HUES64 (cell line): ENCODE results near the gene MPDZ.

Experiments used
- H3K27ac ChIP-seq: 2 replicates; pipeline ENCODE4 v1.7.0; 2013; ENCODE audit warnings: low read depth, low read length, inconsistent platforms
- H3K27me3 ChIP-seq: 2 replicates; pipeline ENCODE4 v1.6.1; 2013; ENCODE audit warnings: mild to moderate bottlenecking, low read length; ENCODE audit not compliant: insufficient read depth
- H3K36me3 ChIP-seq: 2 replicates; pipeline ENCODE4 v1.6.1; 2013; ENCODE audit warnings: mild to moderate bottlenecking, low read length; ENCODE audit not compliant: insufficient read depth
- H3K4me1 ChIP-seq: 2 replicates; pipeline ENCODE4 v1.6.1; 2013; ENCODE audit warnings: mild to moderate bottlenecking, low read length, moderate library complexity; ENCODE audit not compliant: insufficient read depth
- H3K4me3 ChIP-seq: 2 replicates; pipeline ENCODE4 v1.5.1; 2013; ENCODE audit warnings: mild to moderate bottlenecking, low read length, moderate library complexity
- H3K9ac ChIP-seq: 2 replicates; pipeline ENCODE4 v1.6.1; 2013; ENCODE audit warnings: mild to moderate bottlenecking, low read depth, low read length
- H3K9me3 ChIP-seq: 2 replicates; pipeline ENCODE4 v1.6.1; 2013; ENCODE audit warnings: low read depth, low read length; ENCODE audit not compliant: insufficient read depth
- WGBS: fragments of 150-250, 120-280 bp; methylation state at CpG from one replicate; pipeline ENCODE4 v1.1.7; 2013; ENCODE audit warnings: missing lambda C conversion rate; 5-methylcytosine and 5-hydroxymethylcytosine counted together

The MPDZ gene

DNA sequence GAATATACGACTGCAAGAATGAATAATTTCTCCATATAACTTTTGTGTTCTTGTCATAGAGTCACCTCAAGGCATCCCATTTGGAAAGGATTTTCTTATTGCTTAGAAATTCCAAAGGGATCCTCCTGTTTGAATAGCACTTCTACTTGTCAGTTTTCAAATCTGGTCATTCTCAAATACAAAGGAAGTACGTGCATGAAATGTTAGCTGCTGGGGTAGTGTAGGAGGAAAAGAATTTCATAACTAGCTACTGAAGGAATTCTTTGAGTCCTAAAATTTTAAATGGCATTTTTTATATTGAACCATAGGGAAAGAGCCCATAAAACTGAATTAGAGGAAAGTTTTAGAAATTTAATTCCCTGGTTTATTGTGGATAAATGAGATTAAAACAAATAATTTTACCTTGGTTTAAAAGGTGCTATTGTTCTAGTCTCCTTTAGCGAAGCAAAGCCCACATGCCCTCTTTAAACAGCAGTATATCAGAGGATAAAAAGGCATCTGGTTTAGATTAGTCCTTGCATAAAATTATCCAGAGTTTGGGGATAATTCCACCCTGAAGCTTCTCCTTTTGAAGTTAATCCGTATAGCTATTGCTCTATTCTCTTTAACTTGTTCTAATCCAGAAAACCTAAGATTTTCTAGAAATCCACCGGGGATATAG is 2.0 kb upstream of the MPDZ start:
- Histone ChIP-seq H3K27ac (no peak overlapping the region), H3K4me3 (no peak overlapping the region), H3K4me1 (peaks cover 17% of the 10 kb centered on the region), H3K9ac (no peak overlapping the region), H3K9me3 (no peaks in the 10 kb centered on the region), H3K36me3 (no peaks in the 10 kb centered on the region), H3K27me3 (no peaks in the 10 kb centered on the region)
- 86% methylated on average over 3 of the region's 5 CpGs for WGBS

DNA sequence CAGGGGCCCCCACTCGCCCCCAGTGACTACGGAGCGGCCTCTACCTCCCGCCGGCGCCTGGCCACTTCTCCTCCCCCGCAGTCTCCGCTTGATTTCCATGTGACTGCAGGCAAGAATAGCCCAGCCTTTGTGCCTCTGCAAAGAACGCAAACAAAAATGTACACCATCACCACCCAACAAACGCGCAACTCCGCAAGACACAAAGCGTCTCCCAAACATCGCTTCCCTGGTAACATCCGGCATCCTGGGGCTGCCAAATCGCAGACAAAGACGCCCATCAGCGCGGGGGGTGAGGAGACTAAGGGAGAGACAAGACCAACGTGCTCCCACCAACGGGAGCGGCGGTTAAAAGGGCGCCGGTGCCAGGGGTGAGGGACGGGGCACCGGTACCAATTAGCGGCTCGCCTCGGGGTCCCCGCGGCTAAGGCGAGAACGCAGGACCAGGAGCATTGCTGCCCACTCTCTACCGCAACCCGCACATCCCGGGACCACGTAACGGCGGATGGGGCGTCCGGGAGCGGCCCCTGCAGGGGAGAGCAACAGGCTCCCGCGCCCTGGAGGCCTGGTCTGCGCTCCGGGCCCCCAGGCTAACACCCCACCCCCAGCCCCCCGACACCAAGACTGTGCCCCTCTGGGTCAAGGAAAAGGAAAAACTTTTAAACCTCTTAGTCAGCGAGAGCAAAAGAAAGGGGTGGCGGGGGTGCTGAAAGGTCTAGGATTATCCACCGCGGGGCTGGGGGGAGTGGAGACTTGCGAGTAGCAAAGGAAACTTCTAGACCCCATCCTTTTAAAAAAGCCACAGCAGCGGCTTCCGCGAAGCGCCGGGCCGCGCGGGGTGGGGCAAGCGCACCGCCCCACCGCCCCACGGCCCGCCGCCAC is 885 bp downstream of the MPDZ start:
- peaks cover 36% of the 10 kb centered on the region for H3K4me1 ChIP-seq
- H3K9ac ChIP-seq, result peak overlapping the region; percentile 88
- H3K36me3 ChIP-seq, result no peaks in the 10 kb centered on the region
- no peaks in the 10 kb centered on the region for H3K9me3 ChIP-seq
- WGBS, result under 1% methylated on average over 51 of the region's 67 CpGs
- H3K4me3 ChIP-seq, result peak overlapping the region; percentile 81
- H3K27me3 ChIP-seq, result no peaks in the 10 kb centered on the region
- H3K27ac ChIP-seq, result peak overlapping the region; percentile 86

DNA sequence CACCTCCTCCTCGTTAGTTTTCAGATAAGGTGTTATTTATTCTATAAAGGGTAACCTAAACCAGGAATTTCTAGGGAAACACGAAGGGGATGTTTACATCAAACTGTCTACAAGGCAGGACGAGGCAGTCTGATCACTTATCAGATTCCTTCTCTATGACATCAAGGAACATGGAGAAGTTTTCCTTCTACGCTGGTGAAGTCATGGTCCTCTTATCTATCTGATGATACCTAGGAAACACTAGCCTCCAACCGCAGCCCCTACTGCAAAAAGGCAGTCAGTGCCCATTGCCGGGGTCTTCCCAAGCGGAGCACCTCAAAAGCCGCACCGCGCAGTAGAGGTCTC is 1.5 kb downstream of the MPDZ start:
- Histone ChIP-seq H3K27me3 (no peaks in the 10 kb centered on the region), H3K4me1 (peaks cover 36% of the 10 kb centered on the region), H3K36me3 (no peaks in the 10 kb centered on the region), H3K9me3 (no peaks in the 10 kb centered on the region), H3K27ac (peak overlapping the region; percentile 86), H3K9ac (peak overlapping the region; percentile 88), H3K4me3 (peak overlapping the region; percentile 81)
- 11% methylated on average over 9 of the region's 10 CpGs for WGBS

- no peaks in the 10 kb centered on the region for H3K36me3 ChIP-seq
- H3K4me3 ChIP-seq, result no peak overlapping the region
- H3K9me3 ChIP-seq, result no peaks in the 10 kb centered on the region
- 82% methylated on average over 4 of the region's 4 CpGs for WGBS
- no peak overlapping the region for H3K9ac ChIP-seq
- no peak overlapping the region for H3K27ac ChIP-seq
- peaks cover 43% of the 10 kb centered on the region for H3K4me1 ChIP-seq
- H3K27me3 ChIP-seq, result no peaks in the 10 kb centered on the region
Measured at GRCh38 chr9:13274886-13275641, 4.4 kb downstream of the MPDZ start.

GRCh38 chr9:13270734-13271133 is 8.8 kb downstream of the MPDZ start:
- 94% methylated on average over 1 of the region's 1 CpG for WGBS
- peaks cover 53% of the 10 kb centered on the region for H3K4me1 ChIP-seq
- H3K27ac ChIP-seq, result no peak overlapping the region
- H3K27me3 ChIP-seq, result no peaks in the 10 kb centered on the region
- no peak overlapping the region for H3K9ac ChIP-seq
- H3K9me3 ChIP-seq, result no peaks in the 10 kb centered on the region
- no peaks in the 10 kb centered on the region for H3K36me3 ChIP-seq
- H3K4me3 ChIP-seq, result no peak overlapping the region

DNA sequence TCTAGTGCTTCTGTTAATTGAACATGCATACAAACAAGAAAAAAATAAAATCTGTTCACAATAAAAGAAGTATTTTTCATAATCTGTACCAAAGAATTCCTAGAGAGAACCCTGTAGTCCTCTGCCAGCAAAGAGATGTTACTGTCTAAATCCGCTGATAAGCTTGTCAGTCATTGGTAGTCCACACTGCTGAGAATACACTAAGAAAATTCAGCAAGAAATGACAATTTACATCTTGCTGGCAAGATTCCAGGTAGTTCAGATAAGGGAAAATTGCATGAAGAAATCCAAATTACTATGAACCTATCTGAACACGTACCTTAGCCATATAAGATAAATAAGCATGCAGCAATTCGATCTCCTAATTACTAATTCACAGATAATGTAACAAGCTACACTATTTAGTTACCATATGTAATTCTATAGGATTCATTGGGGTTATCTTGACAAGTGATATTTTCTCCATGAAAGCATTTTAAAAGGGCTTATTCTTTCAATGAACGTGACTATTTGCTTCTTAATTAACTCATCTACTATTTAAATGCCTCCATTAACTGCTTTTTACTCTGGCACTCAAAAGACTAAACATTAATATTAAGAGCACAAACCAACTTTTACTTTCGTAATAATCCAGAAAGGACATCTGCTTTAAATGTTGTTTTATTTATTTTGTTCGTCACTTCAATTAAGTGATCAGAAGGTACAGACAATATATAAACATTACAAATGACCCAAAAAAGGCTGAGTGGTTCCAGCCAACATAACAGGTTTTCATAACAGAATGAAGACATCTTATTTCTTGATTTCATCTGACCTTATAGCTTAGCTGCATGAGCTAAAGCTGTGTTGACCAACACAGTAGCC is 9.7 kb downstream of the MPDZ start:
- H3K9ac ChIP-seq, result no peak overlapping the region
- H3K27me3 ChIP-seq, result no peaks in the 10 kb centered on the region
- WGBS, result 90% methylated on average over 5 of the region's 6 CpGs
- H3K4me1 ChIP-seq, result peaks cover 47% of the 10 kb centered on the region
- H3K4me3 ChIP-seq, result no peak overlapping the region
- no peaks in the 10 kb centered on the region for H3K36me3 ChIP-seq
- H3K27ac ChIP-seq, result no peak overlapping the region
- no peaks in the 10 kb centered on the region for H3K9me3 ChIP-seq

- H3K36me3 ChIP-seq, result no peaks in the 10 kb centered on the region
- H3K27ac ChIP-seq, result no peak overlapping the region
- H3K27me3 ChIP-seq, result no peaks in the 10 kb centered on the region
- H3K4me1 ChIP-seq, result peaks cover 40% of the 10 kb centered on the region
- no peak overlapping the region for H3K9ac ChIP-seq
- H3K9me3 ChIP-seq, result no peaks in the 10 kb centered on the region
- 84% methylated on average over 7 of the region's 7 CpGs for WGBS
- no peak overlapping the region for H3K4me3 ChIP-seq
Measured at GRCh38 chr9:13268469-13268868, 11.0 kb downstream of the MPDZ start.

- no peak overlapping the region for H3K27ac ChIP-seq
- no peaks in the 10 kb centered on the region for H3K27me3 ChIP-seq
- no peak overlapping the region for H3K4me3 ChIP-seq
- no peaks in the 10 kb centered on the region for H3K36me3 ChIP-seq
- peaks cover 38% of the 10 kb centered on the region for H3K4me1 ChIP-seq
- no peak overlapping the region for H3K9ac ChIP-seq
- H3K9me3 ChIP-seq, result no peaks in the 10 kb centered on the region
- 39% methylated on average over 2 of the region's 2 CpGs for WGBS
Measured at GRCh38 chr9:13267743-13268142, 11.7 kb downstream of the MPDZ start.

DNA sequence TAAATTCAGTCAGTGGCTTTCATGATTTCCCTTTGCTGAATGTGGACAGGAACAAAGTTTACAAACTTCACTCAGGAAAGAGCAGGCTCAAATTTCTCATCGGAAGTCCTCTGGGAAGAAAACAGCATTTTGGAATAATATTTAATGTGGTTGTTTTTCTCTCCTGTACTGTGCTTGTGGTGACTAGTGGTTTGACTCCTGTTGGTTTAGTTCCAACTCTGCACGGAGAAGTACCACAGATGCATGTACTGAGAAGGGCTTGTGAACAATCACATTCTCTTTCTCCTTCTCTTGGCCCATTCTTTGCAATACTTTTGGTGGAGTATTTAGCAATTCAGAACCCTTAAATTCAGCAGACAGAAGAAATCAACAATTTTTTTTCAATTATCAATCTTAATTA is 13.3 kb downstream of the MPDZ start:
- no peaks in the 10 kb centered on the region for H3K9me3 ChIP-seq
- H3K4me3 ChIP-seq, result no peak overlapping the region
- 69% methylated on average over 2 of the region's 2 CpGs for WGBS
- H3K9ac ChIP-seq, result no peak overlapping the region
- H3K27ac ChIP-seq, result no peak overlapping the region
- no peaks in the 10 kb centered on the region for H3K27me3 ChIP-seq
- H3K4me1 ChIP-seq, result peaks cover 31% of the 10 kb centered on the region; the same call in 1 of the 2 replicates
- no peaks in the 10 kb centered on the region for H3K36me3 ChIP-seq

DNA sequence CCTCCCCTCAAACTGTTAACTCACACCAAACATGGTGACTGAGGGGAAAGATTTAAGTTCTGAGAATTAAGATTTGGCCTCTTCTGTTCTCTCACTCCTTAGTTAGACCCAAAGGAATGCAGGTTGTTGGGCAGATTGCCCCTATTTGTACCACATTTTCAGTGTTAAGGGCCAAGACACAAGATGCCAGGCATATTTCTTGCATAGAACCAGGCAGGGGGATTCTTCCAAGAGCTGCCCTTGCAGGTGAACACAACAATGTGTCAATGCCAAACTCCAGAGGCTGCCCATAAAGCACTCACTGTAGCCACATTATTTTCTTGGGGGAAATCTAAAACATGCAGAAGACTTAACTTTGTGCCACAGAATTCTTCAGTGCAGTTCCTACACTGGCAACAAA is 14.7 kb downstream of the MPDZ start:
- no peak overlapping the region for H3K9ac ChIP-seq
- H3K4me1 ChIP-seq, result peaks cover 31% of the 10 kb centered on the region; the same call in 1 of the 2 replicates
- H3K27ac ChIP-seq, result no peak overlapping the region
- no peaks in the 10 kb centered on the region for H3K27me3 ChIP-seq
- H3K4me3 ChIP-seq, result no peak overlapping the region
- no peaks in the 10 kb centered on the region for H3K9me3 ChIP-seq
- H3K36me3 ChIP-seq, result no peaks in the 10 kb centered on the region
